GM21786 (cell line): ENCODE measurements around the gene CCDC3.
"Not testable (repeated sequence)": the region's sequence is repeated elsewhere in the genome, so short reads cannot be mapped to it uniquely, and the experiment has no call there.

Source experiments
- ATAC-seq: cut with Tn5 transposase; IDR thresholded peaks from one replicate; pipeline ENCODE4 v1.9.1; 2021; ENCODE audit not compliant: unreplicated experiment

The CCDC3 gene

DNA sequence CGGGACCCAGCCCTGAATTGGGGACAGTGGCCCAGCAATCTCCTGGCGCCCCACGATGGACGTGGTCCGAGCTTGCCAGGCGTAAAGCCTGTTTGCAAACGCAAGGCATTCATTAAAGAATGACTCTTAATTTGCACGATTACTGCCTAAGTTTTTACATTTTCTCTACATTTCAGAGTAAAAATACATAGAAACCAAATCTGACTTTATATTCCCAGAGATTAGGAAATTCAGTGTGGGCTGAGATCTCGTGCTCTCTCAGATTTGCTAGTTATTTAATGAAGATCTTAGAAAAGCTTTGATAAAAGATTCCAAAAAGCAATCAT lies 337 bp upstream of the CCDC3 start:
- ATAC-seq: no peak

DNA sequence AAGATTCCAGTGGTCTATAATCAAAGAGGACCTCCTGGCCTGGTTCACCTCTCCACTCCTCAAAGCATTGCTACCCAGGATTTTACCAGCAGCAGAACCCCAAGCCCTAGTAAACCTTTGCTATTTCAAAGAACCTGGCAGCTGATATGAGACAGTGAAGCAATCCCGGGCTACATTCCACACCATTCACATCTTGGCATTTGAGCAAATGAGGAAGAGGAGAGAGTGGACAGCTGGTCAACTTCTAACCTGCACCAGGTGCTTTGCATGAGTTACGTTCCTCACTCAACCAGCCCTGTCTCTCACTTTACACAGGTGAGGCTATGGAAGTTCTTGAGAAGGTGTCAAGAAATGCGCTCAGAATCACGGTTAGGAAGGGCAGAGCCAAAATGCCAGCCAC lies 1.1 kb downstream of the CCDC3 start:
- ATAC-seq: no peak

DNA sequence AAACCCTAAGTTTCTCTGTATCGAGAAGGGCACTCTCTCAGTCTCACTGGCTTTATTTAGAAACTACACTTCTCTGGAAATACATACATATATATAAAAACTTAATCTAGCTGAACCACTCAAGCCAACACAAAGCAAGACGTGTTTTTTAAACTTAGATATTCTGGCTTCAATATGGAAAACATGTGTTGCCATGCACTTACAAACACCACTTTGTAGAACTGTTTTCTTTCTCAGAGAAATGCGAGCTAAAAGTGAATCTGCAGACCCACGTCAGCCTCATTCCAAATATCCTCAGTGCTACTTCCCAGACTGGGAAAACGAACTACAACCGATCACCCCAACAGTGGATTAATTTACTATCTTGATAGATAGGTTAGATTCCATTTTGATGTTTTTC lies 1.7 kb downstream of the CCDC3 start:
- ATAC-seq: no peak

DNA sequence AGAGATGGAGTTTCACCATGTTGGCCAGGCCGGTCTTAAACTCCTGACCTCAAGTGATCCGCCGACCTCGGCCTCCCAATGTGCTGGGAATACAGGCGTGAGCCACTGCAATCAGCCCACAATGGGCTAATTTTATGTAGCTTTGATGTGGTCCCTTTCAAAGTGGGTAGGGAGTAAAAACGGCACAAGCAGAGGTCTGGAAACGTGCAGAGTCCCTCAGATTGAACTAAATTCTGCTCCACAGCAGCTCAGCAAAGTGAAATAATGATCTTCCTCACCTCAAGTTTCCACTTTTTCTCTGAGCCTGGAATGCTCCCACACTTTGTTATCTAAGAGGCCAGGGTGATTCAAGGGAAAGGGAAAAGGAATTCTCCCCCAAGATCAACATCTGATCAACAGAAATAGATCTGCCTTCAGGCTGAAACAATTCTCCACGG lies 6.1 kb downstream of the CCDC3 start:
- ATAC-seq: no peak

DNA sequence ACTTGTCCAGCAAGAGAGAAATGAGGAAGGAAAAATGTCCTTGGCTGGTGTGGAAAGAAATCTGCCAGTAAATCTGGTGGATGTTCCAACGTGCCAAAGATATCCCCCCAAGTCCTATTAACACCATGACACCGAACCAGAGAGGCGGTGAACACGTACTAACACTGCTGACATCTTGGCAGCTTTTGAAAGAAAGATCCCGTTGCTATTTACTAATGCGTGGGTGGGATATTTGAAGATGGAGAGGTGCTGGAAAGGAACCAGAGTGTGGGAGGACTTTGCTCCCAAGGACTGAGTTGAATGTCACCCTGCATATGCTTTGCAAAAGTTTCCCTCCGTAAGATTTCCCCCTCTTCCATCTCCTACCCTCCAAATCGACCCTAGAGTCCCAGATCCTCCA lies 7.9 kb downstream of the CCDC3 start:
- ATAC-seq: no peak

DNA sequence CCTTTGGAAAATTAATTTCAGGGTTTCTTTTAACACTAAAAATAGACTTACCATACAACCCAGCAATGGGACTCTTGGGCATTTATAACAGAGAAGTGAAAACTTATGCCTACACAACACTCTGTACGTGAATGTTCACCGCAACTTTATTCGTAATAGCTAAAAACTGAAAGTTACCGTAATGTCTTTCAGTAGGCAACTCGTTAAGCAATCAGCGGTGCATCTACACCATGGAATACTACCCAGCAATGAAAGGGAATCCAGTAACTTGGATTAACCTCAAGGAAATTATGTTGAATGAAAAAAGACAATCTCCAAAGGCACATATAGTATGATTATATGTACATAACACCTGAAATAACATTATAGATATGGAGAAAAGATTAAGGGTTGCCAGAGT lies 16.2 kb downstream of the CCDC3 start:
- no peak for ATAC-seq

DNA sequence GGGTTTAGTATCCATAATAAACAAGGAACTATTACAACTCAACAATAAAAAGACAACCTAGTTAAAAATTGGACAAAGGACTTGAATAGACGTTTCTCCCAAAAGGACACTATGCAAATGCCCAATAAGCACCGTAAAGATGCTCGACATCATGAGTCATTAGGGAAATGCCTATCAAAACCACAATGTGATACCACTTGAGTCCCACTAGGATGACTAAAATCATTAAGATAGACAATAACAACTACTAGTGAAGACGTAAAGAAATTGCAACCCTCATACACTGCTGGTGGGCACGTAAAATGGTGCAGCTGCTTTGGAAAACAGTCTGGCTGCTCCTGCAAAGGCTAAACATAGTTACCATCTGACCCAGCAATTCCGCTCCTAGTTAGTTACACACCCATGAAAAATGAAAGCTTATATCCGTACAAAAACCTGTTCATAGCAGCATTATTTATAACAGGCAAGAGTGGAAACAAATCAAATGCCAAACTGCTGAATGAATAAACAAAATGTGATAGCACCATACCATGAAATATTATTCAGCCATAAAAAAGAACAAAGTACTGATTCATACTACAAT lies 17.3 kb downstream of the CCDC3 start:
- no peak for ATAC-seq

DNA sequence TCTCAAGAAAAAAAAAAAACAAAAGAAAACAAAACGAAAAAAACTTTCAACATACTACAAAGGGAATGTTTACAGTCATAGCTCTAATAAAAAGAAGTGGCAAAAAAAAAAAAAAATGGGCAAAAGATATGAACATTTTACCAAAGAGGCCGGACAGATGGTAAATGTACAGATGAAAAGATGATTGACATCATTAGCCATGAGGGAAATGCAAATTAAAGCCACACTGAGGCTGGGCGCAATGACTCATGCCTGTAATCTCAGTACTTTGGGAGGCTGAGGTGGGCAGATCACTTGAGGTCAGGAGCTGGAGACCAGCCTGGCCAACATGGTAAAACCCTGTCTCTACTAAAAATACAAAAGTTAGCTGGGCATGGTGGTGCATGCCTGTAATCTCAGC lies 17.9 kb downstream of the CCDC3 start:
- ATAC-seq: not testable (repeated sequence)

DNA sequence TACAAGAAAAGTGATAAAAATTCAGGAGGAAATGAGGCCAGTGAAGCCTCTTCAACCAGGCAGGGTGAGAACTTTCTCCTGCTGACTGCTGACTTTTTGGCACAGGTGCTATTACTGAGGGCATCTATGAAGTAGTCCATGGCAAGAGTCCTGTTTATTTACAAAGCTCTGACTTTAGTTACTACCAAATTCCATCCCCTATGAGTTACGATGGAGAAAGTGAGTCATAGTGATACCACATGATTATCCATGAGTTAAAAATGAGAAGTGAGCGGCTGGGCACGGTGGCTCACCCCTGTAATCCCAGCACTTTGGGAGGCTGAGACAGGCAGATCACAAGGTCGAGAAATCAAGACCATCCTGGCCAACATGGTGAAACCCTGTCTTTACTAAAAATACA lies 19.9 kb downstream of the CCDC3 start:
- ATAC-seq: no peak

DNA sequence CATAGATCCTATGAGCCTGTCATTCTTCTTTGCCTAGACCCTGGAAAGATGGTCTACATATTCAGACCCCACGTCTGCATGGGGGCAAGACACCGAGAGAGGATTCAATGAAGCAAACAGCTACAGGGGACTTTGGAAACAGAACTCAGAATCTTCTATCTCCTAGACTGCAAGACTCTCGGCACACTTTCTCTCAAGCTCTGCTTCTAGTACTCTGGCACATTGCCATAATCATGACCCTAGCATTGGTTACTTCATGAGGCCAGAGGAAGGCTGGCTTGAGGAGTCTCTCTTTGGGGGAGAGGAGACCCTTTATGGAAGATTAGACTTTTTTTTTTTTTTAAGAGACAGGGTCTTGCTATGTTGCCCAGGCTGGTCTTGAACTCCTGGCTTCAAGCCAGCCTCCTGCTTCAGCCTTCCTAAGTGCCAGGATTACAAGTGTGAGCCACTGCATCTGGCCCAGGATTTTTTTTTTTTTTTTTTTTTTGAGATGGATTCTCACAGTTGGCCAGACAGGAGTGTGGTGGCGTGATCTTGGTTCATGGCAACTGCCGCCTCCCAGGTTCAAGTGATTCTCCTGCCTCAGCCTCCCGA lies 20.7 kb downstream of the CCDC3 start:
- no peak for ATAC-seq

DNA sequence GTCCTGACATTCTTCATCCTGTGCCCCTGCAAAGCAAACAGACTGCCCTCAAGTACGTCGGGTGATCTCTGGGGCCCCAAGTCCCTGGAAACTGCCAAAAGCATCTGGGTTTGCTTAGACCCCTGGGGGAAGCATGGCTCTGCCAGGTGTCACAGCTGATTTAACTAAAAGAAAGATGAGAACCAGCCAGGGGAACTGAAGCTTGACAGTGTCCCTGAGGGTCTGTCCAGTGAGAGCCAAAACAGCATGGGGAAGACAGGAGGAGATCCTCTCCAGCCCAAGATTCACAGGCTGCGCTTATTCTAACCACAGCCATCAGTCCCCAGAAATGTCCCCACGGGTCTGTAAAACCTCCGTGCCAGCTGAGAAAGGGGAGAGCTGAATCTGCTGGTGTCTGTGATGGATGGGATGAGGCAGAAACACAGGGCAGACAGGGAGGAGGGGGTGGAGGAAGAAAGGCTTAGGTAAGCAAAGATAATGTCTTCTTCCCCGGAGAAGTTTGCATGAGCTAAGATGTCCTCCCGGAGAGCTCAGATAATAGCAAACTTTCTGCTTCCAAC lies 21.3 kb downstream of the CCDC3 start:
- ATAC-seq: no peak

DNA sequence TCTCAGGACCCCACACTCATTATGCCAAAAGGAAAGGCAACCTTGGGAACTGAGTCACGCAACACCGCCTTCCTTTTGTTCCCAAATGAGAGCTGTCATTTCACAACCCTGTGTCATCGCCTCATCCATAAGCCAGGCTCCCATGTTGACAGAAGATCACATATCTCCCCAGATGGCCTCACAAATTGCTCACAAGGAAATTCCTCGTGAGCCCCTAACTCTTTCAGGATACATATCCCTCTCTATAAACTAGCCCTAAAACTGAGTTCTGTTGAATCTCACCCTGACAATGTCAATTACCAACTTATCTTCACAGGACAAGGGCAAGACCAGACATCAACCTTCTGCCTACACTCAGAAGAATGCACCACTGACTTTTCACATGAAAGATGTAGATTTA lies 22.6 kb downstream of the CCDC3 start:
- ATAC-seq: no peak

DNA sequence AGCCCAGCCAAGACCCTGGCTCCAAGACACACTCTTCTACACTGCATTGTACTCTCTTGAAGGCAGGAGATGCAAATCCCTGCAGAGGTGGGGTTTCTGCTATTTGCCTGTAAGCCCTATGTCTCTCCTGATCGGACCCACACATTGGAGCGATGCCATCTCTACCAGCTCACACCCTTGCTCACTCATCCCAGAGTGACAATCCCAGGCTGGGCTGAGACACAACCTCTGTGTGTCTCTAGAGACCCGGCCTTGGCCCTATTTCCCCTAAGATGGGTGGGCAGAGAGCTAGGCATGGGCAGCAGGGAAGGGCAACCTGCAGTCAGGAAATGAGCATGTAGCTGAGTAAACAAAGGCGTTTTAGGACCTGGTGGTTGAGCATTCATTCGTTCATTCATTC lies 25.6 kb downstream of the CCDC3 start:
- ATAC-seq: no peak

DNA sequence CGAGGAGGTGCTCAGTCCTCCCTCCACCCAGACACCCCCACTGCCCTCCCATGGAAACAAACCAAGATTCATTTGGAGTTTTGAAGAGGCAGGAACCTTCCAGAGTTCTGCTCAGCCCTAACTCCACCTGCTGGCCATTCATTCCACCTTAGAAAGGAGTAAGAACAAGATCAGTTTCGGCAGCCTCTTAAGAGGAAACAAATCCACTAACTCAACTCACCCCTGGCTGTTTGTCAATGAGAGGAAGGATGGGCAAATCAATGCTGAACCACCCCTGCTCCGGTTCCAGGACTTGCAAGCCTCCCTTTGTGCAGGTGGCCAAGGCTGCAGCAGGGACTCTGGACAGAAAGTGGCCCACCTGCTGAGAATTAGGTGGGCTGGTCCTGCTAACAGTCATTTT lies 26.2 kb downstream of the CCDC3 start:
- no peak for ATAC-seq

DNA sequence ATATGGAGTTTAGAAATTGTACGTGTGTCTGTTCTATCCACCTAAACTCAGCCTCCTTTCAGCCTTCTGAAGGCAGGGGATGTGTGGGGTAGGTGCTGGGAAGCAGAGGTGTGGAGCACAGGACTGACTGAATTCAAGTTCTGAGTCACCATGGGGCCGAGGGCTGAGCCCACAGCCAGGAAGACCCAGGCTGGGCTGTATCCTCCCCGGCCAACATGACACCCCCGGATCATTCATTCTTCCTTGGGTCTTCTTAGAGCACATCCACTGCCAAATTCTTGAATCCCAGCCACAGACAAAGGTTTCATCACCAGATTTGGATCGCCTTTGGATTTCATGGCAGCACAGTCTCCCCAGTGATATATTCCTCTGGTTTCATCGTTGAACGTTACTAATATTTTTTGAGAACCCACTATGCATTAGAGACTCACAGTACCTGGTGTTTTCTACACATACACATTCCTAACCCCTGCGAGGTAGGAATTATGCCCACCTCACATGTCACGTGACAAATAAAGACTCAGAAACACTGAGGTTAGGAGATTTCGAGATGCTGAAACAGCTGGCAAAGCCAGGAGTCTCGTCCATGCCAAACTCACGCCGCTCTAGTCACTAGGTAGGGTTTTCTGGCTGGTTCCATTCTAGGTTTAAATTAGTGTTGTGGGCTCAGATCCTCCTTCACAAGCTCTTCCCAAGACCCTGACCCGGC lies 26.9 kb downstream of the CCDC3 start:
- ATAC-seq: no peak

DNA sequence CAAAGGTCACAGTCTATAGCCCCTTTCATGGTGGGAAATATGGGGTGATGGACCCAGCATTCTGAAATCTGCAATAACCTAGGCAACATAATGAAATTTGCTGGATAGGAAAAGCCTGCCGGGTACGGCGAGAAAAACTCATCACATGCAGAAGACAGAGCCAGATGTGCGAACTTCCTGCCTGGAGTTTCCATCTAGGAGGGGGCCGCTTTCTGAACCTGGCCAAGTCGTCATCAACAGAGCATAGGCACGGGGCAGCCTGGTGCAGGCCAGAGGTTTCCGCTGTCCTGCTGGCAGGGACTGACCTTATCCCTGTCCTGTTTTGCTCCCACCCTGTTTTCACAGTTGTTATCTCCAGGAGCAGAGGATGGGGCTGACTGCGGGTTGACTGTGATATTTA lies 27.4 kb downstream of the CCDC3 start:
- ATAC-seq: no peak

DNA sequence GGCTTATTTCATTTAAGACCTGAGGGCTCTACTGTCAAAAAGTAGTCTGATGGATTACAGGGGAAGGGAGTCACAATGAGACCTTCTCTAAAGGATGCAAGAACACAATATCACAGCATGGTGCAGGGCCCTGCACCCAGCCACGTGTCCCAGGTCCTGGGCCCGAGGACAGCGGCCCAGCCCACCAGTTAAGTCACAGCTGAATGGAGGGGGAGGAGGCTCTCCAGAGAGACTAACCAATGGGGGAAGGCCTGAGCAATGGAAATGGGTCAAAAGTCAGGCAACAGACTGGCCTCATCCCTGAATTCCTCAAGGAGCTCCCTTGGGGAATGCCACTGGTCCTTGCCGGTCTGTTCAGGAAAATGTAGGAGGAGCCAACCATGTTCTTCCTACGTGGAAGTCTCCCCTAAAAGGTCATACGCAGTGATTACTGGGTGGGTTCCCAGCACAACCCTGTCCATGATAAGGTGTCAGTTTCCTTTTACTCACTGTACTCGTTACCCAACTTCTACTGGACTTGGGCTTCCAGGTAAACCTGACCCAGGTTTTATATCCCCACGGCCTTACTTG lies 28.3 kb downstream of the CCDC3 start:
- ATAC-seq: no peak

DNA sequence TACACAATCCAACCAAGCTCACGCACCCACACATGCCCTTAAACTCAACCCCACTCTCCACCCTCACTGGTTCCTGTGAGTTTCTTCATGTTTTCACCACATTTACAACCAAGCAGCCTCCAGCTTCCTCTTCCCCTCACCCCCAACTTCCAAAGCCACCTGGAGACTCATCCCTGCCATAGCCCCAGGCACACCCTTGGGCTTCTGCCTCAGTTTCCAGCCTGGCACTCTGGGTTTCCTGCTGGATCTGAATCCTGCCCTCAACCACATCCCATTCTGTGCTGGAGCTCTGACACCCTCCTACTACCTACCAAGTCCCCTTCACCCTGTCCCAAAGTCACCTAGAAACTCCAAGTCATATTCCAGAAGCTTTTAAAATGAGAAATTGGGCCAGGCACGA lies 29.4 kb downstream of the CCDC3 start:
- no peak for ATAC-seq

DNA sequence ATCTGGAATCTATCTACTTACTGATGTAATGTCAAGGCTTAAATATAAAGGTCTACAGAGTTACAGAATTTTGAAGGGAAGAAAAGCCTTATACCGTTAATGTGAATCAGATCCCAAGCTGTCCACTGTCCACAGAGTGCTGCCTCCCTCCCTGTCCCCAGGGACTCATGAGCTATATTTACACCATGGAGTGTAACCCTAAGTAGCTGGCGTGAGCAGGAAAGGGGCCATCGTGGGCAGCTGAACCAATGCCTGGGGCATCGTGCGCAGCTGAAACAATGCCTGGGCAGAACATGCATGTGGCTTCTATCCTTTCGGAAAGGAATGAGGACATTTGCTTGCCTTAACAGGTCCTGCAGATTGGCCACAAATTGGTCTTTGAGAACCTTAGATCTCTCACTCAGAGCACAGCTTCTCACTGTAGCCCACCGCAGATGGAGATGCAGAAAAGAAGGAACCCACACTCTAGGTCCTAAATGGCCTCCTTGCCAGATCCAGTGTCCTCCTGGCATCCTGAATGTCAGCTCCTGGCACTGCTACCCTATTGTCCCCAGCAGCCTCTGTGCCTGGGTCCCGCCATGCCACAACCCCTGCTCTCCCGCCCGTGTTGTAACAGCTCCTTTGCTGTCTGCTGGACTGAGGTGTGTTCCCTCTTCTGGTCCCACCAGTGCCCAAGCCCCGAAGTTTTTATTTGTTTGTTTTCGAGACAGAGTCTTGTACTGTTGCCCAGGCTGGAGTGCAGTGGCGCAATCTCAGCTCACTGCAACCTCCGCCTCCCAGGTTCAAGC lies 30.3 kb downstream of the CCDC3 start:
- no peak for ATAC-seq

DNA sequence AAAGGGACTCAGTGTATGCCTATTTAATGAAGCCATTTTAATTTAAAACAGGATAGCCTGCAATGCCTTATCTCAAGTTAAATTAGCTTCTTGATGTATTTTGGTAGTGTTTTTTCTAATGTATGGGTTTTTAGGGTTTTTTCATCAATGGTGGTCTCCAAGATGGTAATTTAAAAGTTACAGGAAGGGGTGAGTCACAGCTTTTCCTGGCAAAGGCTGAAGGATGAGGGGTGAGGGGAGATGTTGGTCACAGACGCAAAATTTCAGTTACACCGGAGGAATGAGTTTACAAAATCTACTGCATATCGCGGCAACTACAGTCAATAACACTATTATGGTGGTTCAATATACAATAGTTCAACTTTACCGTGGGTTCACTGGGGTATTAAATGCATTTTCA lies 31.6 kb downstream of the CCDC3 start:
- no peak for ATAC-seq

DNA sequence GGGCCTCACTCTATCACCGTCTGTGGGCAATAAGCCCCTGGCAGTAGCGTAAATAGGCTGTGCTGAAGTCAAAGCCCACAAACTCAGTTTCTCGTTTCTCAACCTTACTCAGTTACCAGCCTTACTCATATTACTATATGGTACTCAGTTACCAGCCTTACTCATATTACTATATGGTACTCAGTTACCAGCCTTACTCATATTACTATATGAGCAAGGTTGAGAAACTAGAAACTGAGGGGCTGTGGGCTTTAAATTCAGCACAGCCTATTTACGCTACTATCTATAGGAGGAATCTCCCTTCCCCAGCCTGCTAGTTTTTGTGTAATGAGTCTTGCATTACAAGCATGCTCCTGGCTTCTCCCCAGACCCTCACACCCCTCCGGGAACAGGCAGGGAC lies 35.4 kb downstream of the CCDC3 start:
- no peak for ATAC-seq
